Brain microvascular endothelial cell (primary cell): Measurements from ENCODE around the gene KRT6B.

Experiments used
- DNase-seq: peaks from one replicate; pipeline ENCODE4 v3.0.0-alpha.2; 2020
- H3K27ac ChIP-seq: fragments of 250-450 bp; sonication (Bioruptor Pico); 2 replicates; pipeline ENCODE4 v1.5.1; 2020; ENCODE audit warnings: mild to moderate bottlenecking, moderate library complexity
- H3K27me3 ChIP-seq: fragments of 250-450 bp; sonication (Bioruptor Pico); replicated peaks from 2 replicates; pipeline ENCODE4 v1.5.1; 2020; ENCODE audit warnings: mild to moderate bottlenecking
- H3K36me3 ChIP-seq: fragments of 250-450 bp; sonication (Bioruptor Pico); replicated peaks from 2 replicates; pipeline ENCODE4 v1.5.1; 2020; ENCODE audit warnings: mild to moderate bottlenecking
- H3K4me3 ChIP-seq: 2 replicates; pipeline ENCODE4 v1.5.1; 2011; ENCODE audit warnings: low read depth, mild to moderate bottlenecking, control low read depth, low read length, moderate library complexity
- CTCF ChIP-seq: IDR thresholded peaks from 2 replicates; pipeline ENCODE4 v1.5.1; 2011; ENCODE audit warnings: low read depth, mild to moderate bottlenecking, moderate library complexity, low read length, control low read depth, inconsistent platforms; ENCODE audit errors: missing control alignments
- in situ Hi-C: cut with HindIII; loops from 2 replicates; pipeline ENCODE4 v1.10.0; 2017; ENCODE audit warnings: low sequenced_read_pairs, low pct_ligation_motif_present

KRT6B gene

GRCh38 chr12:52402873-52403540 lies 48.9 kb downstream of the KRT6B start:
- no peaks in the 10 kb centered on the region for H3K27me3 ChIP-seq
- H3K4me3 ChIP-seq, result no peak overlapping the region
- H3K36me3 ChIP-seq, result no peaks in the 10 kb centered on the region
- TF ChIP-seq CTCF, result no peak
- in situ Hi-C loops, result no loop called here
- H3K27ac ChIP-seq, result no peak overlapping the region
- no peak for DNase-seq

DNA sequence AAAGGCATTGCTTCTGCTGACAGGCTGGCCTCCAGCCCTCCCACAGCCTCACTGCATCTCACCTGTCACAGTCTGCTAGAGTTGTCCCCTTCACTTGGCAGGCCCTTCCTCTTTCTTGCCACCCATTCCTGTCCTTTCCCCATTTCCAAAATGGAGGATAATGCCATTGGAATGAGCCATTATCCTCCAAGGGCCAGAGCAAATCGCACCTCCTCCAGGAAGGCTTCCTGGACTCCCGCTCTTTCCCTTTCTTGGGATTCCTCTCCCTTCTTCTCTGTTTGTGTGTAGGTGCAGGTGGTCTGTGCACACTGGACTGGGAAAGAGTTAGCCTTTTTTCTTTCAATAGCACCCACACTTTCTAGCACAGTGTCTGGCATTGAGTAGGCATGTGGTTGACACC lies 49.6 kb downstream of the KRT6B start:
- in situ Hi-C loops, result no loop called here
- Histone ChIP-seq H3K4me3 (no peak overlapping the region), H3K36me3 (no peaks in the 10 kb centered on the region), H3K27ac (no peak overlapping the region), H3K27me3 (no peaks in the 10 kb centered on the region)
- DNase-seq, result no peak
- TF ChIP-seq CTCF, result no peak

GRCh38 chr12:52401926-52402325 lies 50.0 kb downstream of the KRT6B start:
- H3K27ac ChIP-seq, result no peak overlapping the region
- no peak overlapping the region for H3K4me3 ChIP-seq
- in situ Hi-C loops, result no loop called here
- no peak for TF ChIP-seq CTCF
- no peaks in the 10 kb centered on the region for H3K36me3 ChIP-seq
- no peaks in the 10 kb centered on the region for H3K27me3 ChIP-seq
- DNase-seq, result no peak

DNA sequence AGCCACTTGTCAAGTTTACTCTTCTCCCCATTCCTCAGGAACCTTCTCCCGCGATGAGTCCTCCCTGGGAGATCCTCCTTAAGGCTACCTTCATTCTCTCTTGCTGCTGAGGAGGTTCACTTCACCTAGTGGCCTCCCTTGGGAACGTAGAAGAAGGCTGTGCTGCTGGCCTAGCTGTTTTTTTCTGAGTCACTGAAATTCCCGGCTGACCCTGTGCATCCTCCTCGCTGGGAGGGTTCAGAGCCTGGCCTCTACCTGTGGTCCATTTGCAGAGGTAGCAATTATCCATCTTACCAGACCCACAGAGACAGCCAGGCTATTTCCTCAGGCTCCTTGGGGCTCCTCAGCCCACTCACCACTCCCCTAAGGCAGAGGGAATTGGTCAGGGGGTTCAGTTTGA lies 50.4 kb downstream of the KRT6B start:
- no peaks in the 10 kb centered on the region for H3K27me3 ChIP-seq
- no peak overlapping the region for H3K4me3 ChIP-seq
- H3K27ac ChIP-seq, result no peak overlapping the region
- no peak for TF ChIP-seq CTCF
- in situ Hi-C loops, result no loop called here
- no peaks in the 10 kb centered on the region for H3K36me3 ChIP-seq
- no peak for DNase-seq

DNA sequence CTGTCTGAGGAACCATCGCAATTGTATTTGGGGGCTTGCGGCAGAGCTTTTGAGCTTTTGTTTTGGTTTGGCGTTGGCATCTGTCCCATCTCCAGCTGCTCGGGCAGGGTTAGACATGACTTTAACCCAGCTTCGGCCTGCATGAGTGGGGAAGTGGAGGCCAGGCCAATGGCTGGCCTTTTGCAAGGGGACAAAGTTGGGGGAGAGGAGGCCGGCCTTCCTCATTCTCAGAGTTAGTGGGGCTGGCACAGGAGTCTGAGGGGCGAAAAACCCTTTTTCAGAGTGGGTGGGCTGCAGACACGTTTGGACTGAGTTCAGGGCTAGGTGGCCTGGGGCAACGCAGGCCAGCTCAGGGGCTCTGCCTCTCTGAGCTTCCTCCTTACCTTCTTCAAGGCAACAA lies 51.0 kb downstream of the KRT6B start:
- no peak overlapping the region for H3K4me3 ChIP-seq
- H3K27me3 ChIP-seq, result no peaks in the 10 kb centered on the region
- no peak for TF ChIP-seq CTCF
- no peak for DNase-seq
- in situ Hi-C loops, result no loop called here
- no peak overlapping the region for H3K27ac ChIP-seq
- no peaks in the 10 kb centered on the region for H3K36me3 ChIP-seq

DNA sequence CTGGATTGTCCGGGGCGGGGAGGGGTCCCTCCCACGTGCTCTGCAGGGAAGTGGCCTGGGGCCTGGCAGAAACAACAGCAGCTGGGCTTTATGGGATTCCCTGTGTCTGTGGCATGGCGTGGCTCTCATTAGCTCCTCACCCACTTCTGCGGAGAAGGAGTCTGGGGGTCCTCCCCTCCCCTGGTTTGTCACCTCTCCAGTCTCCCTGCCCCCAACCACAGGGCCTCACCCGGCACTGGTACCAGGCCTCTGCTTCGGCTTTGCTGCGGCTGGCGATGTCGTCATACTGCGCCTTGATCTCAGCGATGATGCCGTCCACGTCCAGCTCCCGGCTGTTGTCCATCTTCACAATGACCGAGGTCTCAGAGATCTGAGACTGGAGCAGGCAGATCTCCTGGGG lies 52.2 kb downstream of the KRT6B start:
- DNase-seq, result no peak
- Histone ChIP-seq H3K4me3 (no peak overlapping the region), H3K36me3 (no peaks in the 10 kb centered on the region), H3K27me3 (no peaks in the 10 kb centered on the region), H3K27ac (no peak overlapping the region)
- in situ Hi-C loops, result loop anchor here (25.0 kb wide), 1 partner anchor 463 kb away; no protein-coding TSS in a partner anchor
- TF ChIP-seq CTCF, result no peak
